Thymus (tissue), 11 donors: ENCODE results near the gene SHROOM1. TPM values are rescaled to one million over a fixed set of nuclear protein-coding genes. Genes with fewer than 3 reads are reported as not detected.
A peak's percentile ranks its signal among the peaks of the same experiment; 100 is the strongest.

ENCODE experiments used
- DNase-seq, 9 donors: peaks; one replicate each; pipeline ENCODE4 v3.0.0-alpha.2; 2013; ENCODE audit warnings: low spot score in 9 of 9, low read depth in 6 of 9, missing footprints in 1 of 9
- H3K27ac ChIP-seq, 2 donors: one replicate each; pipeline ENCODE4 v1.5.1; 2013; ENCODE audit warnings: control low read depth in 1 of 2, low read depth in 1 of 2, low read length in 1 of 2, mild to moderate bottlenecking in 1 of 2, moderate library complexity in 1 of 2
- H3K27me3 ChIP-seq, 2 donors: one replicate each; pipeline ENCODE4 v1.5.1; 2013; ENCODE audit warnings: low read length in 1 of 2; ENCODE audit not compliant: control insufficient read depth in 2 of 2, insufficient read depth in 1 of 2
- H3K36me3 ChIP-seq, 2 donors: one replicate each; pipeline ENCODE4 v1.5.1; 2013; ENCODE audit warnings: low read length in 1 of 2, mild to moderate bottlenecking in 1 of 2, moderate library complexity in 1 of 2; ENCODE audit not compliant: control insufficient read depth in 2 of 2, insufficient read depth in 2 of 2
- H3K4me1 ChIP-seq, 2 donors: one replicate each; pipeline ENCODE4 v1.5.1; 2013; ENCODE audit warnings: low read length in 2 of 2; ENCODE audit not compliant: control insufficient read depth in 2 of 2, insufficient read depth in 2 of 2
- H3K4me3 ChIP-seq, 2 donors: one replicate each; pipeline ENCODE4 v1.5.1; 2013; ENCODE audit warnings: low read length in 2 of 2, control low read depth in 1 of 2, mild to moderate bottlenecking in 1 of 2
- H3K9me3 ChIP-seq, 2 donors: one replicate each; pipeline ENCODE4 v1.5.1; 2013; ENCODE audit warnings: low read length in 1 of 2, mild to moderate bottlenecking in 1 of 2; ENCODE audit not compliant: control insufficient read depth in 2 of 2, insufficient read depth in 1 of 2
- WGBS: extraction: QIAGEN DNeasy Blood & Tissue Kit; methylation state at CpG from one replicate; pipeline ENCODE4 v1.1.7; 2013; 5-methylcytosine and 5-hydroxymethylcytosine counted together
- polyA plus RNA-seq: library from polyadenylated mRNA; stranded (reverse); fragments of 200-250 nt; gene quantifications from one replicate; pipeline ENCODE4 v1.2.3, GENCODE V29; 2013
- total RNA-seq: library from RNA; stranded (reverse); fragments of 120-200 nt; gene quantifications from one replicate; pipeline ENCODE4 v1.2.4, GENCODE V29; 2013
- donor health status: healthy.

The SHROOM1 gene
- total and polyA plus RNA-seq, 2 donors: 0.90 to 6.2 TPM

- Histone ChIP-seq H3K27me3 (peaks cover 58 to 95% of the 10 kb centered on the region in 2 donors), H3K4me3 (peak overlapping the region in 1 of 2 donors; percentile 7), H3K27ac (no peak overlapping the region), H3K9me3 (peaks cover 1 to 17% of the 10 kb centered on the region in 2 donors), H3K36me3 (no peaks in the 10 kb centered on the region), H3K4me1 (peaks cover 11 to 25% of the 10 kb centered on the region in 2 donors)
- DNase-seq: no peak
- 24% methylated on average over 68 of the region's 68 CpGs for WGBS
Observed at GRCh38 chr5:132822650-132823480, 7.6 kb downstream of the SHROOM1 start.

- no peak for DNase-seq
- no peak overlapping the region for H3K27ac ChIP-seq
- H3K27me3 ChIP-seq: peaks cover 48 to 85% of the 10 kb centered on the region in 2 donors
- H3K36me3 ChIP-seq: no peaks in the 10 kb centered on the region
- H3K4me3 ChIP-seq: no peak overlapping the region
- 98% methylated on average over 1 of the region's 1 CpG for WGBS
- H3K4me1 ChIP-seq: peaks cover 11 to 25% of the 10 kb centered on the region in 2 donors
- peaks cover 1 to 17% of the 10 kb centered on the region in 2 donors for H3K9me3 ChIP-seq
Observed at GRCh38 chr5:132821791-132822190, 8.7 kb downstream of the SHROOM1 start.

- Histone ChIP-seq H3K27me3 (peaks cover 44 to 85% of the 10 kb centered on the region in 2 donors), H3K9me3 (peaks cover 1 to 13% of the 10 kb centered on the region in 2 donors), H3K4me3 (no peak overlapping the region), H3K36me3 (no peaks in the 10 kb centered on the region), H3K4me1 (peaks cover 11 to 25% of the 10 kb centered on the region in 2 donors), H3K27ac (no peak overlapping the region)
- 97% methylated on average over 3 of the region's 3 CpGs for WGBS
- DNase-seq: no peak
Observed at GRCh38 chr5:132821350-132821749, 9.1 kb downstream of the SHROOM1 start.

GRCh38 chr5:132820162-132820754 is 10.2 kb downstream of the SHROOM1 start:
- peaks cover 35 to 77% of the 10 kb centered on the region in 2 donors for H3K27me3 ChIP-seq
- no peak overlapping the region for H3K27ac ChIP-seq
- peak; percentile 65 to 92 (median 81) for DNase-seq
- no peak overlapping the region for H3K4me3 ChIP-seq
- H3K4me1 ChIP-seq: peaks cover 6 to 19% of the 10 kb centered on the region in 2 donors
- WGBS: 31% methylated on average over 15 of the region's 15 CpGs
- H3K9me3 ChIP-seq: peaks cover 1 to 11% of the 10 kb centered on the region in 2 donors
- H3K36me3 ChIP-seq: no peaks in the 10 kb centered on the region

GRCh38 chr5:132819468-132819867 is 11.0 kb downstream of the SHROOM1 start:
- H3K4me3 ChIP-seq: peak overlapping the region; percentile 36 to 40
- 19% methylated on average over 26 of the region's 26 CpGs for WGBS

GRCh38 chr5:132817011-132817410 is 13.4 kb downstream of the SHROOM1 start:
- Histone ChIP-seq H3K4me1 (peaks cover 3 to 18% of the 10 kb centered on the region in 2 donors), H3K27ac (no peak overlapping the region), H3K4me3 (no peak overlapping the region), H3K9me3 (peaks cover 5 to 8% of the 10 kb centered on the region in 2 donors), H3K36me3 (no peaks in the 10 kb centered on the region), H3K27me3 (peaks cover 33 to 75% of the 10 kb centered on the region in 2 donors)
- WGBS: 82% methylated on average over 1 of the region's 1 CpG
- DNase-seq: no peak

More at GRCh38 chr5:132819468-132819867, 11.0 kb downstream of the SHROOM1 start:
- DNase-seq: no peak
- no peaks in the 10 kb centered on the region for H3K36me3 ChIP-seq
- H3K27ac ChIP-seq: no peak overlapping the region
- peaks cover 3 to 16% of the 10 kb centered on the region in 2 donors for H3K4me1 ChIP-seq
- peaks cover 4 to 15% of the 10 kb centered on the region in 2 donors for H3K9me3 ChIP-seq
- peaks cover 35 to 77% of the 10 kb centered on the region in 2 donors for H3K27me3 ChIP-seq

GRCh38 chr5:132816554-132816953 is 13.9 kb downstream of the SHROOM1 start:
- H3K27ac ChIP-seq: no peak overlapping the region
- H3K27me3 ChIP-seq: peaks cover 36 to 75% of the 10 kb centered on the region in 2 donors
- H3K4me3 ChIP-seq: no peak overlapping the region
- no peaks in the 10 kb centered on the region for H3K36me3 ChIP-seq
- peaks cover 5 to 8% of the 10 kb centered on the region in 2 donors for H3K9me3 ChIP-seq
- peaks cover 3 to 18% of the 10 kb centered on the region in 2 donors for H3K4me1 ChIP-seq
- no peak for DNase-seq

GRCh38 chr5:132816083-132816482 is 14.4 kb downstream of the SHROOM1 start:
- H3K4me1 ChIP-seq: peaks cover 3 to 18% of the 10 kb centered on the region in 2 donors
- DNase-seq: no peak
- H3K27me3 ChIP-seq: peaks cover 34 to 75% of the 10 kb centered on the region in 2 donors
- peaks cover 5 to 8% of the 10 kb centered on the region in 2 donors for H3K9me3 ChIP-seq
- H3K36me3 ChIP-seq: no peaks in the 10 kb centered on the region
- 81% methylated on average over 2 of the region's 2 CpGs for WGBS
- H3K27ac ChIP-seq: no peak overlapping the region
- no peak overlapping the region for H3K4me3 ChIP-seq

GRCh38 chr5:132815454-132815853 is 15.0 kb downstream of the SHROOM1 start:
- DNase-seq: no peak
- Histone ChIP-seq H3K4me3 (no peak overlapping the region), H3K4me1 (peaks cover 3 to 18% of the 10 kb centered on the region in 2 donors), H3K36me3 (no peaks in the 10 kb centered on the region), H3K27ac (peak overlapping the region in 1 of 2 donors; percentile 18), H3K27me3 (peaks cover 37 to 75% of the 10 kb centered on the region in 2 donors), H3K9me3 (peaks cover 4 to 8% of the 10 kb centered on the region in 2 donors)
- WGBS: 99% methylated on average over 1 of the region's 1 CpG
